IMR-90 (cell line): Measurements from ENCODE around the gene DLL3. TPM values are rescaled to one million over a fixed set of nuclear protein-coding genes. Genes with fewer than 3 reads are reported as not detected.

ENCODE experiments used
- ATAC-seq: fragments of 200-7000 bp; cut with Tn5 transposase; 2 replicates; pipeline ENCODE4 v1.9.1; 2020; ENCODE audit warnings: low read depth, mild to moderate bottlenecking, moderate library complexity
- BruUV-seq: library from RNA; stranded (reverse); fragments of 400-500 nt; replicated peaks from 2 replicates; lab custom pipeline; 2021; lab: Mats Ljungman, UMichigan
- CTCF ChIA-PET: fragments of 300-600 bp; formaldehyde crosslinking; extraction: SDS; loops from one replicate; lab custom pipeline; 2021; ENCODE audit warnings: antibody characterized with exemption; lab: Yijun Ruan, JAX
- POLR2A ChIA-PET: fragments of 300-600 bp; sonication (Branson Sonifier 250); formaldehyde crosslinking; loops from one replicate; lab custom pipeline; 2022; ENCODE audit warnings: antibody characterized with exemption; ENCODE audit not compliant: unreplicated experiment; lab: Charles Lee
- DNase-seq: peaks from one replicate; pipeline ENCODE4 v3.0.0; 2013
- H2AFZ ChIP-seq: replicated peaks from 2 replicates; pipeline ENCODE3; 2013; ENCODE audit warnings: low read length, mild to moderate bottlenecking; ENCODE audit not compliant: poor library complexity
- H2AK5ac ChIP-seq: 2 replicates; pipeline ENCODE4 v1.6.1; 2013; ENCODE audit warnings: low read depth, low read length, inconsistent platforms
- H2AK9ac ChIP-seq: replicated peaks from 2 replicates; pipeline ENCODE3; 2013; ENCODE audit warnings: mild to moderate bottlenecking, low read depth, low read length, moderate library complexity; ENCODE audit not compliant: poor library complexity
- H2BK120ac ChIP-seq: 2 replicates; pipeline ENCODE4 v1.6.1; 2013; ENCODE audit warnings: low read depth, low read length, inconsistent platforms
- H2BK15ac ChIP-seq: 3 replicates; pipeline ENCODE4 v1.6.1; 2013; ENCODE audit warnings: low read depth, low read length, inconsistent platforms
- H2BK20ac ChIP-seq: 2 replicates; pipeline ENCODE4 v1.6.1; 2013; ENCODE audit warnings: low read depth, mild to moderate bottlenecking, inconsistent platforms, low read length, moderate library complexity
- H2BK5ac ChIP-seq: 2 replicates; pipeline ENCODE4 v1.6.1; 2013; ENCODE audit warnings: mild to moderate bottlenecking, low read depth, low read length, inconsistent platforms; ENCODE audit not compliant: poor library complexity, severe bottlenecking
- H3K14ac ChIP-seq: replicated peaks from 2 replicates; pipeline ENCODE4 v1.6.1; 2013; ENCODE audit warnings: low read depth, low read length, inconsistent platforms
- H3K18ac ChIP-seq: 2 replicates; pipeline ENCODE4 v1.6.1; 2013; ENCODE audit warnings: low read depth, low read length, control low read depth
- H3K23ac ChIP-seq: 2 replicates; pipeline ENCODE4 v1.6.1; 2013; ENCODE audit warnings: low read depth, low read length, inconsistent platforms
- H3K27ac ChIP-seq: 2 replicates; pipeline ENCODE4 v1.5.1; 2013; ENCODE audit warnings: mild to moderate bottlenecking, control low read depth, low read length; ENCODE audit not compliant: insufficient read depth
- H3K27me3 ChIP-seq: 2 replicates; pipeline ENCODE4 v1.6.1; 2013; ENCODE audit warnings: low read length; ENCODE audit not compliant: control insufficient read depth, insufficient read depth
- H3K36me3 ChIP-seq: 2 replicates; pipeline ENCODE4 v1.6.1; 2013; ENCODE audit warnings: low read length, mixed read lengths; ENCODE audit not compliant: control insufficient read depth, insufficient read depth
- H3K4ac ChIP-seq: 2 replicates; pipeline ENCODE4 v1.6.1; 2013; ENCODE audit warnings: low read depth, low read length, inconsistent platforms
- H3K4me1 ChIP-seq: 2 replicates; pipeline ENCODE4 v1.6.1; 2013; ENCODE audit warnings: low read length, mixed read lengths; ENCODE audit not compliant: control insufficient read depth, insufficient read depth
- H3K4me2 ChIP-seq: 2 replicates; pipeline ENCODE4 v1.6.1; 2013; ENCODE audit warnings: low read depth, mild to moderate bottlenecking, control low read depth, low read length, moderate library complexity
- H3K4me3 ChIP-seq: 2 replicates; pipeline ENCODE4 v1.5.1; 2013; ENCODE audit warnings: low read depth, mild to moderate bottlenecking, control low read depth, low read length, moderate library complexity; ENCODE audit not compliant: insufficient read depth
- H3K56ac ChIP-seq: 2 replicates; pipeline ENCODE4 v1.6.1; 2013; ENCODE audit warnings: low read length, inconsistent platforms; ENCODE audit not compliant: insufficient read depth; ENCODE audit errors: extremely low read depth
- H3K79me1 ChIP-seq, 2 experiments: 2 replicates each; pipeline ENCODE4 v1.6.1; 2013; ENCODE audit warnings: low read length in 2 of 2, inconsistent platforms in 1 of 2, low read depth in 1 of 2
- H3K9ac ChIP-seq: 2 replicates; pipeline ENCODE4 v1.6.1; 2013; ENCODE audit warnings: low read depth, low read length, control low read depth
- H3K9me1 ChIP-seq: 2 replicates; pipeline ENCODE4 v1.6.1; 2013; ENCODE audit warnings: low read length, inconsistent platforms; ENCODE audit not compliant: insufficient read depth
- H3K9me3 ChIP-seq: 2 replicates; pipeline ENCODE4 v1.6.1; 2013; ENCODE audit warnings: low read length; ENCODE audit not compliant: control insufficient read depth, insufficient read depth
- H4K20me1 ChIP-seq: 2 replicates; pipeline ENCODE4 v1.6.1; 2013; ENCODE audit warnings: low read length, inconsistent platforms; ENCODE audit not compliant: insufficient read depth
- H4K5ac ChIP-seq: 2 replicates; pipeline ENCODE4 v1.6.1; 2013; ENCODE audit warnings: mild to moderate bottlenecking, low read depth, low read length, control low read depth
- H4K8ac ChIP-seq, 2 experiments: 2 replicates each; pipeline ENCODE4 v1.6.1; 2013; ENCODE audit warnings: low read depth in 2 of 2, low read length in 2 of 2, control low read depth in 1 of 2, inconsistent platforms in 1 of 2
- H4K91ac ChIP-seq: 2 replicates; pipeline ENCODE4 v1.6.1; 2013; ENCODE audit warnings: low read depth, low read length, inconsistent platforms; ENCODE audit not compliant: insufficient read depth
- BHLHE40 ChIP-seq: fragments of 150-350 bp; IDR thresholded peaks from 2 replicates; pipeline ENCODE4 v1.6.1; 2016; ENCODE audit warnings: mild to moderate bottlenecking, low read depth, low read length
- ELK1 ChIP-seq: fragments of 150-350 bp; IDR thresholded peaks from 2 replicates; pipeline ENCODE4 v1.6.1; 2016; ENCODE audit warnings: low read depth, mild to moderate bottlenecking, low read length, moderate library complexity, borderline replicate concordance
- NFE2L2 ChIP-seq: fragments of 150-350 bp; IDR thresholded peaks from 2 replicates; pipeline ENCODE4 v1.6.1; 2016; ENCODE audit warnings: low read depth, mild to moderate bottlenecking, low read length
- SMC3 ChIP-seq: fragments of 150-350 bp; IDR thresholded peaks from 2 replicates; pipeline ENCODE4 v1.6.1; 2016; ENCODE audit warnings: low read depth, mild to moderate bottlenecking, antibody characterized with exemption, low read length, moderate library complexity
- WGBS, 2 experiments: methylation state at CpG; one replicate each; pipeline versions ENCODE4 v1.1.5 to v1.1.7; 2013; ENCODE audit warnings: missing lambda C conversion rate in 2 of 2; ENCODE audit not compliant: insufficient read length in 1 of 2; ENCODE audit errors: extremely low coverage in 2 of 2; 5-methylcytosine and 5-hydroxymethylcytosine counted together
- dilution Hi-C: fragments of 300-500 bp; cut with HindIII; formaldehyde crosslinking; loops from one replicate; pipeline ENCODE4 v1.14.3; 2018; ENCODE audit warnings: low sequenced_read_pairs; ENCODE audit not compliant: unreplicated experiment
- in situ Hi-C: fragments of 300-500 bp; cut with MboI; formaldehyde crosslinking; loops from 3 replicates; pipeline ENCODE4 v1.14.3; 2019; ENCODE audit warnings: low sequenced_read_pairs, inconsistent platforms, mixed read lengths
- intact Hi-C: fragments of 100-400 bp; cut with micrococcal nuclease; formaldehyde crosslinking; loops from 2 replicates; pipeline ENCODE4 v1.10.0; 2022
- polyA plus RNA-seq, 3 experiments: library from polyadenylated mRNA; depleted of rRNA; stranded (reverse); fragments of >200 nt; gene quantifications; 2 replicates each; pipeline ENCODE4 v1.2.3, GENCODE V29; 2012; ENCODE audit warnings: low replicate concordance in 1 of 3
- total RNA-seq: library from RNA; depleted of rRNA; stranded (reverse); fragments of >200 nt; gene quantifications from 2 replicates; pipeline ENCODE4 v1.2.3, GENCODE V29; 2012

DLL3 gene
- total and polyA plus RNA-seq, 2 of the 4 experiments (the other 2 are of a cell fraction), result 0.36 to 1.3 TPM

- Histone ChIP-seq H4K8ac (no peak overlapping the region), H3K4me1 (peaks cover 3% of the 10 kb centered on the region; the same call in 1 of the 2 replicates), H3K23ac (no peak overlapping the region), H3K9ac (no peak overlapping the region), H2BK20ac (no peak overlapping the region), H3K14ac (no peak overlapping the region), H3K18ac (no peak overlapping the region), H3K4me3 (no peak overlapping the region), H3K36me3 (no peaks in the 10 kb centered on the region), H4K20me1 (no peaks in the 10 kb centered on the region), H4K91ac (no peak overlapping the region), H2AFZ (no peak overlapping the region), H3K4ac (no peak overlapping the region), H2BK5ac (no peak overlapping the region), H3K9me1 (no peaks in the 10 kb centered on the region; the same call in 1 of the 2 replicates), H3K4me2 (no peak overlapping the region), H3K9me3 (no peaks in the 10 kb centered on the region), H3K79me1 (no peaks in the 10 kb centered on the region), H4K5ac (no peak overlapping the region), H3K27ac (no peak overlapping the region), H2BK15ac (no peak overlapping the region), H2AK5ac (no peak overlapping the region), H2AK9ac (no peak overlapping the region), H3K56ac (no peak overlapping the region), H3K27me3 (peaks cover 45% of the 10 kb centered on the region), H2BK120ac (no peak overlapping the region)
- TF ChIP-seq SMC3, result no peak
- TF ChIP-seq ELK1, result no peak
- TF ChIP-seq BHLHE40, result no peak
- TF ChIP-seq NFE2L2, result no peak
- WGBS, 2 experiments, result 77% methylated on average over 3 of the region's 8 CpGs; no CpG with 5 or more reads in 1 of the 2 experiments
- BruUV-seq, result no TSS peak
- DNase-seq, result no peak
- ChIA-PET POLR2A (no interaction called here), CTCF (interaction anchor here (0.6 kb wide), 1 partner anchor 32 kb away, joined by 3 read pairs; the partner anchor contains the start of gene EID2B)
- ATAC-seq, result no peak
- dilution Hi-C loops (no loop called here), intact Hi-C loops (loop anchor here (5.0 kb wide), 2 partner anchors 32 to 172 kb away; partner anchors contain the start of gene EID2B), in situ Hi-C loops (no loop called here)
These were observed 1.2 kb downstream of the DLL3 start for GRCh38 chr19:39499932-39500331.
